HG03175 (cell line): ENCODE results near the gene ACAD9.

Source experiments
- ATAC-seq: cut with Tn5 transposase; IDR thresholded peaks from one replicate; pipeline ENCODE4 v1.9.1; 2021; ENCODE audit warnings: mild to moderate bottlenecking, moderate library complexity; ENCODE audit not compliant: unreplicated experiment

The ACAD9 gene

DNA sequence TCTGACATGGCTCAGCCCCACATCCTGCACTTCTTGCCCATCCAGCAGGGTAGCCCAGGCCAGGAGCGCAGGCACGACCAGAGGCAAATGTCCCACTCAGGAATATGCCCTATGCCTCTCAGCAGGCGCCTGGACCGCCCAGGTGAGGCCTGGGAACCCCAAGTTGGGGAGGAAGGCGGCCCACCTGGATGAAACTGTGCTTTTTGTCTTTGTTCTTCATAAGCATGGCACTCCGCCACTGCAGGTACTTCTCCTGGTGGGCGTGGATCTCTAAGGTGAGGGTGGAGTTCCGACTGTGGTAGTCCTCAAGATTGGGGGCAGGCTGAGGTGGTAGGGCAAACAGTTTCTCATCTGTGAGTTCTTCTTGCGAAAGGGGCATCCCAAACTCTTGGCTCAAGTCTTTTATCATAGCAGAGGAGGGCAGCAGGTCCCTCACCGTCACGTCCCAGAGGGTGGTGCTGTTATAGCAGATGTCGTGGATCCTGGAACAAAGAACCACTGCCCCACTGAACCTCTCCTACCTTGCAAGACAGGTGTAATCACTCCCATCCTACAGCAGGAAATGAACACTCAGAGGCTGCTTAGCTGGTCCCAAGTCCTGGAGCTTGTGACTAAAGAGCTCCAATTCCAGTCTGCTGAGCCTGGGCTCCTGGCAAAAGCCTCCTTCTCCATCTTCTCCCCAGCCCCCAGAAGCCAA is 53.2 kb downstream of the ACAD9 start:
- no peak for ATAC-seq

DNA sequence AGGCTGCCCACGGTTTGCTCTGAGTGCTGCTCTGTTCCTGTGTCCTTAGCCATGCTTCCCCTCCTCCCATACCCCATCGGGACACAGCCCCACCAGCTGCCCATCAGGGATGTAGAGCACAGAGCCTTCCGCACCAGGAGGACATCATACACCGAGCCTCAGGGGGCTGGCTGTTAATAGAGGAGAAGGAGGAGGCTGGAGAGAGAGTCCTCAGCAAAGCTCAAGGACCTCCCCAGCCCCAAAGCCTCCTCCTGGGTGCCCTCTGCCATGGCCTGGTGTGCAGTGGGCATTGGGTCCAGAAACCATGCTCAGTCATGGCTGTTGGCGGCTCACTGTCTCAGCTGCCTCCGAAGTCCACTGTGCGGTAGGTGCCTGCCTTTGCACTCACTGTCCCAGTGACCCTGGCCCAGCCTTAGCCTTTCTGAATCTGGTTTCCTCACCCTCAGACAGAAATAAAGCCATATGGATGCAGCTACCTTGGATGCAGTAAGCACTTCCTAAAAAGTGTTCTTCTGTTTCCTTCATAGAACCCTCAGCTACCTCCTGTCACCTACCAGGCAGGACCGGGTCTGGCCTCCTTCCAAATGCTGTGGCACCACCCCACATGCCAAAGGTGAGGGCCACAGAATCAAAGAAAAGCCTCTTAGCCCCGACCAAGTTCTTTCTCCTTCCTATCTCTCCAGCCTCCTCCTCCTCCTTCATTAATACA is 53.9 kb downstream of the ACAD9 start:
- no peak for ATAC-seq

DNA sequence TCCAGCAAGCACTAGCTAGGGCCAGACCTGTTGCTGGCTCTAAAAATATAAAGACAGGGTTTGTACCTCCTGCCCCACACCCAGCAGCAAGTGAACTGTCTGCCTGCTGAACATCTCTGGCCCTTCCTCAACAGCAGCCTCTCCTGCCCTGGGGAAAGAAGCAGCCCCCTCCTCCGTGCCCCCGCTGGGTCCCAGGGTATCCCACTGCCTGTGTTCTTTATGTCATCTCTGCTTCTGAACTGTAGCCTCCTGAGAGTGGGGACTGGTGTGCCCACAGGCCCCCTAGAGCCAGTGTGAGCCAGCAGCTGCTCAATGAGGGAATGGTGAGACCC is 54.5 kb downstream of the ACAD9 start:
- ATAC-seq: no peak

DNA sequence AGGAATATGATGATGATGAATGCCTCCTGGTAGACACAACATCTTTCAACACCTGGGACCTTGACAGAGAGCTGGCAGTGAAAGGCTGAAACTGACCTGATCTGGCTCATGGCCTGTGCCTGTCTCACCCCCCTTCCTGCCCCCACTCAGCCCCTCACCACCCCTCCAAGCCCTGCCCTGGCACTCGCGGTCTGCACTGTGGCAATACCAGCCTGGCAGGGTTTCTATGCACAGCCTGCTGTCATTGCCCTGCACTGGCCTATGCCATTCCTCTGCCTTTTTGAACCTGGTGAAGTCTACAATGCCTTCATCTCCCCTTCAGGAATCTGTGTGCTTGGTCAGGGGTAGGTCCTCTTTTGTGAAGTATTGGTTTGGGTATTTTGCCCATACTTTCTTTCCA is 56.5 kb downstream of the ACAD9 start:
- ATAC-seq: no peak

DNA sequence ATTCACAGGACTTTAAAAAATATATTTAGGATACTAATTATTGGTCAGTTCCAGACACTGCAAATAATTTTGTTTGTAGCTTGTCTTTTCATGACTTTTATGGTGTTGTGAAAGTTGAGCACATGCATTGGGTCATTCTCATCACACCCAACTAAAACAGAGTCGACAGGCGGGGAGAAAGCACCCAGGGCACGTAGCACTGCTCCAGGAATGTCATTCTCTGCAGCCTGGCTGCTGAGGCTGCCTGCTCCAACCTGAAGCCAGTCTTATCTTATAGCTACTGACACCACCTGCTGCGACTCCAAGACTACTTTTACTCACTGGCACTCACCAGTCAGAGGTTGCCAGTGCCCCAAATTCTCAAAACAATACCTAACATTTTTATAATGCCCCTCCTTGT is 56.9 kb downstream of the ACAD9 start:
- ATAC-seq: no peak

DNA sequence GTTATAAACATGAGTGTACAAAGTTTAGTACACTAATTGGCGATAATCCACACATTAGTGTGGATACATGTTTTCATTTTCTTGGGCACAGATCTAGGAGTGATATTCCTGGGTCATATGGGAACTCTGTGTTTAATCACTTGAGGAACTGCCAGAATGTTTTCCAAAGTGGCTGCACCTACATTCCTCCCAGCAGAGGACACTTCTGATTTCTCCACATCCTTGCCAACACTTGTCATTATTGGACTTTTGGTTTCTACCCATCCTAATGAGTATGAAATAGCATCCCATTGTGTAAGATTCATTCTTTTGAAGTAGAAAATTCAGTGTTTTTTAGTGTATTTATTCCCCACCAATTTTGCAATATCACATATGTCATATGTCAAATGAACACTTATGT is 60.8 kb downstream of the ACAD9 start:
- ATAC-seq: no peak

DNA sequence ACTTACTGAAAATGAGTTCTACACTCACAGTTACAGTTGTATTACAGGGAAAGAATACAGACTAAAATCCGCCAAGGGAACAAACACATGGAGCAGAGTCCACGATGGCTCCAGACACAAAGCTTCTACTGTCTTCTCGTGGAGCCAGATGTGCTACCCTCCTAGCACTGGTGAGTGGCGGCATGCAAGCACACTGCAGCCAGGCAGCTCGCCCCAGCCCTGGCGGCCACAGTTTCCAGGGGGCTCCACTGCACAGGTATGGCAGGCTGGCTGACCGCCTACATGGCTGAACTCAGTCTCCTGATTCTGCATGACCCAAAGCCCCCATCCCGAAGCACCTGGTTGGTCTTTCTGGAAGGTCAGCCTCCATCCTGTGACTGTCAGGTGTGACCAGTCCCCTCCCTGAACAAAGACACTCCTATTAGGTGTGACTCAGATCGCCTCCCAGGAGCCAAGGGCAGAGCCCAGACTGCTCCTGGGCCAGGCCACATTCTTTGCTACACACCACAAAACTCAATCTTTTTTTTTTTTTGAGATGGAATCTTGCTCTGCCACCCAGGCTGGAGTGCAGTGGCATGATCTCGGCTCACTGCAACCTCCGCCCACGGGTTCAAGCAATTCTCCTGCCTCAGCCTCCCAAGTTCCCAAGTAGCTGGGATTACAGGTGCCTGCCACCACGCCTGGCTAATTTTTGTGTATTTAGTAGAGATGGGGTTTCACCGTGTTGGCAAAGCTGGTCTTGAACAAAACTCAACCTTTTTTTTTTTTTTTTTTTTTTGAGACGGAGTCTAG is 62.9 kb downstream of the ACAD9 start:
- no peak for ATAC-seq

DNA sequence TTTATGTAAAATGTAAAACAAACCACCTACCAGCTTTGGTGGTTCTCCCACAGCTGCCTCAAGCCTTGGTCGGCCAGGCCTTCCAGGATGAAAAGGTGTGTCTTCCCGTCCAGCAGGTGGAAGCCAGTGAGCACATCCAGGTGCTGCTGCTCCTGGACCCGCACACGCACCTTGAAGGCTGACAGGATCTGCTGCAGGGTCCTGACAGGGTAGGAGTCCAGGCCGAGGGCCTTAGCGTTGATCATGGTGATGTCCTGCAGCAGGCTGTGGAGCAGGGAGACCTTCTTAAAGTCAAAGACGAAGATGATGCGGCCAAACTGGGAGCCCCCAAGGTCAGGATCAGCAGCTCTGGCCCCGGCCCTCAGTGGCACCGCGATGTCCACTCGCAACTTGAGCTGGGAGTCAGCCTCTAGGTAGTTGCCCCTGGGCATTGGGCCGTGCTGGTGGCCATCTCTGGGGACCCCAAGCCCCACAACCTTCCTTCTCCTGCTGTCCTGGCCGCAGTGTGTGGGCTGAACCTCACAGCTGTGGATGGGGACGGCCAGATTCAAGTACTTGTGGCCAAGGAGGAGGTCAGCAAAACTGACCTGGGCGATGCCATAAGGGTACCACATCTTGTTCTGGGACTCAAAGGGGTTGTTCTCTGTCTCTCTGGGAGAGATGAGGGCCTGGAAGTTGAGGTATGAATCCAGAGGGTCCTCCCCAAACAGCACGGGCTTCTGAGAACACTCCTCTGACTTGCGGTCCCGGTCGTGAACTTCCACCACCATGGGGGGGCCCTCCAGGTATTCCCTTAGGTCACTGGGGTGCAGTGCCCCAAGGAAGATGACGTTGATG is 65.8 kb downstream of the ACAD9 start:
- no peak for ATAC-seq

DNA sequence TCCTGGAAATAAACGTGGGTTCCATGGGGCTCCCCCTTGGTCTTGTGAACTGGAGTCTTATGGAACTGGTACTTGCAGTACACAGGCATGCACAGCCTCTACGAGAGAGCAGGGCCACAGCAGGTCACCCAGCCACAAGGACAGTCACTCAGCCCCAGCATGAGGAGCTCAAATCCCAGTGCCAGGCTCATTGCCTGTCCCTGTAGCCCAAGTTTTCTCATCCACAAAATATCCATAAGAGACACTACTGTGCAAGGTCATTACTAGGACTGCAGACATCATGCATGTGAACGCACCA is 66.4 kb downstream of the ACAD9 start:
- no peak for ATAC-seq

DNA sequence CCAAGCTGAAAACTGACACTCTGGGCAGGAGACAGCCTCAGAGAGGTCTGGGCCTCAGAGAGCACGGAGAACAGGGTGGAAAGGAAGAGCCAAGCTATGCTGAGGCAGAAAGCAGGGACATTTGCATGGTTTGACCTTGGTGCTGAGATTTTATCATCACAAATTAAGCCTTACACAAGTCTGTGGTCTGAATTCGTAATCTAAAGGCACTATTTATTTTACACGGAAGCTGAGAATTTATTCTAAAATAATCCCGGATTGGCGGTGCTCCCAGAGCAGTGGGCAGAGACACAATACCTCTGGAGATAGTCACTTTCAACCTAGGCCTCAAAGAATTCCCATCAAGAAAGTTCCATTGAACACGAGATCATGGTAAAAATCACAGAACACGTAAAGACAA is 67.0 kb downstream of the ACAD9 start:
- no peak for ATAC-seq

DNA sequence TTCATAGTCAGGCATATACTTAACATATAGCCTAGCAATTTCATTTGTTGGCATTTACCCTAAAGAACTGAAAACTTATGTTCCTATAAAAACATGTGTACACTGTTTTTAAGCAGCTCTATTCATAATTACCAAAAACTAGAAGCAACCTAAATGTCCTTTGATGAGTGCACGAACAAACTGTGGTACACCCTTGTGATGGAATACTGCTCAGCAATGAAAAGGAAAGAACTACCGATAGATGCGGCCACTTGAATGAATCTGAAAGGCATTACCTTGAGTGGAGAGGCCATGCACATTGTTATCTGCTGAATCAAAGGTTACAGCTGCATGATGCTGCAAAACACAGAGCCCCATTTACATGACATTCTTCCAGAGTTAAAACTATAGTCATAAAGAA is 69.7 kb downstream of the ACAD9 start:
- ATAC-seq: no peak

DNA sequence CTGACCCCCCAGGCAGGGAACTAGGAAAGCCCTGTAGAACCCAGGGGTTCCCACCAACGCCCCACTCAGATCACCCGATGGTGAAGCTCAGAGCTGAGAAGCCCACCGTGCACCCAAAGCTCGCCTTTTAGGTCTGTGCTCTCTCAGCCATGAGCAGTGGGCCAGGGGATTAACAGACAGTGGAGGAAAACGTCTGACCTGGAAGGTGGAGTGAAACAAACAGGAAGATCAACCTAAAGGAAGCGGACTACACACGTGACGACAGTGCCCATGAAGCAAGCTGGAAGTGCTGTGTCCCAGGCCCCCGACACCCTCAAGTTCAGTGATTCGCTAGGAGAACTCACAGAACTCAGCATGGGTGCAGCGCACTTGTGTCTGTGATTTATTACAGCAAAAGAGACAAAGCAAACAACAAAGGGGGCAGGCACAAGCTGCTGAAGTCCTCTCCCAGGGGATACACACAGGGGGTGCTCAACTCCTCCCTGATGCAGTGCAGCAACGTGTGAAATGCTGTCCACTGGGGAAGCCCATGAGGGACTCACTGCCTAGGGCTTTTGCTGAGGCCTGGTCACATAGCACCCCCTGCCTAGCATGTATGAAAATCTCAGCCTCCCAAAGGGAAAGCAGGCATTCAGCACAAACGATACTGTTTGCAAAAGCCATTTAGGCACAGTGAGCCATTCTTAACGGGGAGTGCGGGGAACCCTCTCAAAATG is 71.0 kb downstream of the ACAD9 start:
- ATAC-seq: no peak

DNA sequence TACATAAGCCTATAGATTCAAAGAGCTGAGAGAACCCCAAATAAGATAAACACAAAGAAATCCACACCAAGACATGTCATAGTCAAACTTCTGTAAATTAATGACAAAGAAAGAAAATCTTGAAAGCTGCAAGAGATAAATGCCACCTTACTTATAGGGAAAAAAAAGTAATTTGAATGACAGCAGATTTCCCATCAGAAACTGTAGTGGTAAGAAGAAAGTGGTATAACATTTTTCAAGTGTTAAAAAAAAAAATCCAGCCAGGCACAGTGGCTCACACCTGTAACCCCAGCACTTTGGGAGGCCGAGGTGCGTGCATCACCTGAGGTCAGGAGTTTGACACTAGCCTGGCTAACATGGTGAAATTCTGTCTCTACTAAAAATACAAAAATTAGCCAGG is 77.0 kb downstream of the ACAD9 start:
- no peak for ATAC-seq
